K562 (cell line): ENCODE results near the gene ADNP2.

ENCODE experiments used
- BMI1 ChIP-seq: fragments of 150-350 bp; IDR thresholded peaks from 2 replicates; pipeline ENCODE4 v1.6.1; 2014; ENCODE audit warnings: low read length
- MAX ChIP-seq: sonication (generic); formaldehyde crosslinking; IDR thresholded peaks from 2 replicates; pipeline ENCODE4 v1.9.0; 2022; ENCODE audit warnings: mild to moderate bottlenecking, missing genetic modification reagents
- RBM39 ChIP-seq: fragments of 200-400 bp; formaldehyde crosslinking; optimal IDR thresholded peaks from 2 replicates; pipeline ENCODE3; 2018; ENCODE audit warnings: low read depth, low read length
- SPI1 ChIP-seq: IDR thresholded peaks from 2 replicates; pipeline ENCODE4 v1.6.1; 2011; ENCODE audit warnings: low read depth, low read length, control low read depth, borderline replicate concordance
- TEAD4 ChIP-seq, 2 experiments: sonication (generic) in 1 of 2; formaldehyde crosslinking in 1 of 2; IDR thresholded peaks; 2 replicates each; pipeline versions ENCODE4 v1.6.1 to v1.8.0; 2012 to 2022; ENCODE audit warnings: borderline replicate concordance in 1 of 2, inconsistent platforms in 1 of 2, low read length in 1 of 2, mild to moderate bottlenecking in 1 of 2, missing genetic modification reagents in 1 of 2
- ZBTB7A ChIP-seq: IDR thresholded peaks from 2 replicates; pipeline ENCODE4 v1.6.1; 2011; ENCODE audit warnings: low read depth, mild to moderate bottlenecking, low read length, moderate library complexity, borderline replicate concordance; ENCODE audit not compliant: control insufficient read depth
- TF ChIP-seq, protein P1 (sequence below), 3 experiments: IDR thresholded peaks in 2 of 3; conservative IDR thresholded peaks in 1 of 3; 2 replicates each; pipeline ENCODE4 v1.5.1; 2011 to 2012; ENCODE audit warnings: low read length in 3 of 3, mild to moderate bottlenecking in 3 of 3, control low read depth in 2 of 3, improper control_type of control experiment in 1 of 3, inconsistent platforms in 1 of 3, low read depth in 1 of 3, mixed read lengths in 1 of 3, moderate library complexity in 1 of 3; ENCODE audit not compliant: insufficient read depth in 2 of 3

DNA sequence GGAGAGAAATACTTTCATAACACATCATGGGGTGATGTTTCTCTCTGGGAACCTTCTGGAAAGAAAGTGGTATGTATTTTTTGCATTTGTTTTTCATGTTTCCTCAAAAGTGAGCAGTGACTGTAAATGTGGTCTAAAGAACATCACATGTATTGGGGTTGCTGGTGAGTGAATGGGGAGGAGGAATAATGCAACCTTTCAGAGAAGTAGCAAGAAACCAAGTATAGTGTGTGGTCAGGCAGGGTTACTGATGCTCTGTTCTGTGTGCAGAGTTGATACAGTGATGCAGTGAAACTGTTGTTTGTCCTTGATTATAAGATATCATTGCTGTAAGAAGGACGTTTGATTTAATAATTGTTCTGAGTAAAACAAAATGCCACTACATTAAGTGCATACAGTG lies 24.1 kb downstream of the ADNP2 start:
- TF ChIP-seq BMI1: no peak
- TF ChIP-seq TEAD4 (IDR thresholded peaks at IDR 0.05; ENCODE audit: low read length): no peak
- TF ChIP-seq TEAD4 (CRISPR knock-in tag; IDR thresholded peaks at IDR 0.05; ENCODE audit: borderline replicate concordance): no peak
- no peak for TF ChIP-seq SPI1
- no peak for TF ChIP-seq ZBTB7A
- TF ChIP-seq RBM39: no peak
- TF ChIP-seq MAX (CRISPR knock-in tag): no peak
- TF ChIP-seq, protein P1, sequence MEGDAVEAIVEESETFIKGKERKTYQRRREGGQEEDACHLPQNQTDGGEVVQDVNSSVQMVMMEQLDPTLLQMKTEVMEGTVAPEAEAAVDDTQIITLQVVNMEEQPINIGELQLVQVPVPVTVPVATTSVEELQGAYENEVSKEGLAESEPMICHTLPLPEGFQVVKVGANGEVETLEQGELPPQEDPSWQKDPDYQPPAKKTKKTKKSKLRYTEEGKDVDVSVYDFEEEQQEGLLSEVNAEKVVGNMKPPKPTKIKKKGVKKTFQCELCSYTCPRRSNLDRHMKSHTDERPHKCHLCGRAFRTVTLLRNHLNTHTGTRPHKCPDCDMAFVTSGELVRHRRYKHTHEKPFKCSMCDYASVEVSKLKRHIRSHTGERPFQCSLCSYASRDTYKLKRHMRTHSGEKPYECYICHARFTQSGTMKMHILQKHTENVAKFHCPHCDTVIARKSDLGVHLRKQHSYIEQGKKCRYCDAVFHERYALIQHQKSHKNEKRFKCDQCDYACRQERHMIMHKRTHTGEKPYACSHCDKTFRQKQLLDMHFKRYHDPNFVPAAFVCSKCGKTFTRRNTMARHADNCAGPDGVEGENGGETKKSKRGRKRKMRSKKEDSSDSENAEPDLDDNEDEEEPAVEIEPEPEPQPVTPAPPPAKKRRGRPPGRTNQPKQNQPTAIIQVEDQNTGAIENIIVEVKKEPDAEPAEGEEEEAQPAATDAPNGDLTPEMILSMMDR (IDR thresholded peaks at IDR 0.05 in 2 of 3, conservative IDR thresholded peaks at IDR 0.05 in 1 of 3; ENCODE audit: insufficient read depth in 2 of 3, low read depth in 1 of 3, low read length in 3 of 3): no peak
